Ectodermal cell (in vitro differentiated cells): Measurements from ENCODE around the gene CLRN3.

Experiments used
- H3K27ac ChIP-seq: 2 replicates; pipeline ENCODE4 v1.7.0; 2013; ENCODE audit warnings: mild to moderate bottlenecking, low read depth, low read length; ENCODE audit not compliant: insufficient read depth, poor library complexity, severe bottlenecking
- H3K27me3 ChIP-seq: 2 replicates; pipeline ENCODE4 v1.7.0; 2013; ENCODE audit warnings: mild to moderate bottlenecking, low read length; ENCODE audit not compliant: insufficient read depth, control insufficient read depth, poor library complexity, severe bottlenecking
- H3K36me3 ChIP-seq: one replicate; pipeline ENCODE4 v1.7.0; 2013; ENCODE audit warnings: low read length; ENCODE audit not compliant: control insufficient read depth, insufficient read depth
- H3K4me1 ChIP-seq: one replicate; pipeline ENCODE4 v1.7.0; 2013; ENCODE audit warnings: low read length; ENCODE audit not compliant: control insufficient read depth, insufficient read depth
- H3K4me3 ChIP-seq: 2 replicates; pipeline ENCODE4 v1.7.0; 2013; ENCODE audit warnings: low read depth, low read length, control low read depth; ENCODE audit not compliant: insufficient read depth
- H3K9me3 ChIP-seq: 2 replicates; pipeline ENCODE4 v1.7.0; 2013; ENCODE audit warnings: mild to moderate bottlenecking, low read length, moderate library complexity; ENCODE audit not compliant: control insufficient read depth
- WGBS, 2 experiments: methylation state at CpG; one replicate each; pipeline ENCODE4 v1.1.7; 2013; ENCODE audit warnings: missing lambda C conversion rate in 2 of 2; 5-methylcytosine and 5-hydroxymethylcytosine counted together

Gene CLRN3

GRCh38 chr10:127928021-127928806 lies 35.5 kb upstream of the CLRN3 start:
- Histone ChIP-seq H3K4me1 (no peaks in the 10 kb centered on the region), H3K36me3 (no peaks in the 10 kb centered on the region), H3K9me3 (no peaks in the 10 kb centered on the region), H3K4me3 (no peak overlapping the region), H3K27ac (no peak overlapping the region), H3K27me3 (peaks cover 4% of the 10 kb centered on the region)
- WGBS, 2 experiments, result 90 to 93% methylated on average over 9 to 10 of the region's 10 CpGs

DNA sequence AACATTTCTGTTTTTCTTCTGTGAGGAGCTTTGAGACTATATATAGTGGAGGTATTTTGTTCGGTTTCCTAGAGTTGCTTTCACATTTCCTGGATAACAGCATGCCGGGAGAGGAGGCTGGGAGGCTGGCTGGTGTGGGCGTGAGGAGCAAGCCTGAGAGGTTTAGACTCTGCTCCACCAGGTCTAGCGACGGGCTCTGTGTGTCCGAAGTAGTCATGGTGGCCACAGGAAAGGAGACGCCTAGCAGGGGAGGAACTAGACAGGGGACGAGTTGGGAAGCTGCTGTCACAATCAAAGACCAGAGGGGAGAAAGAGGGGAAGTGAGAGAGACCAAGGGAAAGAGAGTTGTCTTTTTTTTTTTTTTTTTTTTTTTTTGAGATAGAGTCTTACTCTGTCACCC lies 33.7 kb upstream of the CLRN3 start:
- Histone ChIP-seq H3K9me3 (no peaks in the 10 kb centered on the region), H3K4me1 (no peaks in the 10 kb centered on the region), H3K27ac (no peak overlapping the region), H3K36me3 (no peaks in the 10 kb centered on the region), H3K27me3 (peaks cover 4% of the 10 kb centered on the region), H3K4me3 (no peak overlapping the region)
- WGBS, 2 experiments, result 93 to 94% methylated on average over 8 of the region's 8 CpGs

DNA sequence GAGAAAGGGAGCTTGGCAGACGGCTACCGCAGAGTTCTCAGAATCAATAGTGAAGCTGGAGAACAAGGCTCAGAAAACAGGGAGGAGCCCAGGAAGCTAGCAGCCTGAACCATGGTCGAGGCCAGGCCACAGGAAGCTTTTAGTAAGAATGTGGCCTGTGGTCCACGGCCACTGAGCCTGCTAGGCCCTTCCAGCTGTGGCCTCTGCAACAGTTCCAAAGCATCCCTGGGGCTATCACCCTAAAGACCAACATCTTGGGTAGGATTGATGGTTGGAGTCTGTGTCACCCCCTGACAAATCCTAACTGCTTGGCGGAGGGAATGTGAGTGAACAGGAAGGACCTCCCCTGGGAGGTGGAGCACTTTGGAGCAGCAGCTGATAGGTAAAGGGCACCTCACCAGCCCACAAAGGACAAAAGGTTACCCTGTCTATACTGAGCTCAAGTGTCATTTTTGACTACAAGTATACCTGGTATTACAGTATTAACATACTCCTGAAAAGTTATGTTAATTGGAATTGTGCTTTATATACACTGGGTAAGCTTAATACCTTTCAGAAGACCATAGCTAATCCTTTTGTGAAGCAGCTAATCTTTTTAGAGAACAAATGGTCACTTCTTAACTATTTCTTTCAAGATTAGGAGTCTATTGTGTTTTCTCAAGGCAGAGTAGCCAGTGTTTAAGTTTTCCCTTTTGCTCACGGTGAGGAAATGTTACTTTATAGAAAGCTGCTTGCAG lies 32.9 kb upstream of the CLRN3 start:
- no peak overlapping the region for H3K4me3 ChIP-seq
- H3K36me3 ChIP-seq, result no peaks in the 10 kb centered on the region
- no peaks in the 10 kb centered on the region for H3K9me3 ChIP-seq
- no peaks in the 10 kb centered on the region for H3K4me1 ChIP-seq
- H3K27me3 ChIP-seq, result peaks cover 4% of the 10 kb centered on the region
- WGBS, 2 experiments, result 74 to 78% methylated on average over 6 of the region's 6 CpGs
- peak overlapping the region; percentile 27 for H3K27ac ChIP-seq

- no peaks in the 10 kb centered on the region for H3K9me3 ChIP-seq
- WGBS, 2 experiments, result 92 to 94% methylated on average over 1 of the region's 1 CpG
- H3K4me1 ChIP-seq, result no peaks in the 10 kb centered on the region
- no peak overlapping the region for H3K27ac ChIP-seq
- H3K4me3 ChIP-seq, result no peak overlapping the region
- peaks cover 3% of the 10 kb centered on the region for H3K27me3 ChIP-seq
- H3K36me3 ChIP-seq, result no peaks in the 10 kb centered on the region
Measured at GRCh38 chr10:127923646-127924045, 30.9 kb upstream of the CLRN3 start.

GRCh38 chr10:127922675-127923366 lies 30.1 kb upstream of the CLRN3 start:
- no peaks in the 10 kb centered on the region for H3K4me1 ChIP-seq
- no peaks in the 10 kb centered on the region for H3K27me3 ChIP-seq
- H3K4me3 ChIP-seq, result no peak overlapping the region
- whole genome bisulfite sequencing, 2 experiments, result 93% methylated on average over 12 of the region's 12 CpGs
- no peaks in the 10 kb centered on the region for H3K9me3 ChIP-seq
- no peaks in the 10 kb centered on the region for H3K36me3 ChIP-seq
- H3K27ac ChIP-seq, result no peak overlapping the region

- no peak overlapping the region for H3K4me3 ChIP-seq
- H3K27ac ChIP-seq, result no peak overlapping the region
- no peaks in the 10 kb centered on the region for H3K36me3 ChIP-seq
- no peaks in the 10 kb centered on the region for H3K9me3 ChIP-seq
- WGBS, 2 experiments, result 96% methylated on average over 9 of the region's 9 CpGs
- no peaks in the 10 kb centered on the region for H3K4me1 ChIP-seq
- no peaks in the 10 kb centered on the region for H3K27me3 ChIP-seq
Measured at GRCh38 chr10:127922206-127922605, 29.5 kb upstream of the CLRN3 start.

DNA sequence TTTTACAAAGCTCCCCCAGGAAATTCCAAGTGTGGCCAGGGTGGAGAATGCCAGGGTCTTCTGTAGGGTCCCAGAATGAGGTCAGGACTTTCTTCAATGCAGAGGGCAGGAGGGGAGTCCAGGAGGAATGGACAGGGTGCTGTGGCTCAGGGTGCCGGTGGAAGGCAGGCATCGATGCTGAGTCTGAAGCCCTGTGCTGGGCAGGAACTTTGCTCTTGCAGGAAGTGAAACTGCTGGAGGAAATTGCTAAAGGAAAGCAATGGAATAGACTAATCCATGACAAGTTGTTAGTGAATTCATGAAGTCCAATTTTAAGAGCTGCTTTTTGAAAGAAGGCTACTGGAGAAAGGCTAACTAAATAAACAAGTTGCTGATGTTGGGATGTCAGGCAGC lies 29.0 kb upstream of the CLRN3 start:
- Histone ChIP-seq H3K4me1 (no peaks in the 10 kb centered on the region), H3K4me3 (no peak overlapping the region), H3K9me3 (no peaks in the 10 kb centered on the region), H3K27ac (no peak overlapping the region), H3K27me3 (no peaks in the 10 kb centered on the region), H3K36me3 (no peaks in the 10 kb centered on the region)
- WGBS, 2 experiments, result 95 to 98% methylated on average over 2 of the region's 2 CpGs

DNA sequence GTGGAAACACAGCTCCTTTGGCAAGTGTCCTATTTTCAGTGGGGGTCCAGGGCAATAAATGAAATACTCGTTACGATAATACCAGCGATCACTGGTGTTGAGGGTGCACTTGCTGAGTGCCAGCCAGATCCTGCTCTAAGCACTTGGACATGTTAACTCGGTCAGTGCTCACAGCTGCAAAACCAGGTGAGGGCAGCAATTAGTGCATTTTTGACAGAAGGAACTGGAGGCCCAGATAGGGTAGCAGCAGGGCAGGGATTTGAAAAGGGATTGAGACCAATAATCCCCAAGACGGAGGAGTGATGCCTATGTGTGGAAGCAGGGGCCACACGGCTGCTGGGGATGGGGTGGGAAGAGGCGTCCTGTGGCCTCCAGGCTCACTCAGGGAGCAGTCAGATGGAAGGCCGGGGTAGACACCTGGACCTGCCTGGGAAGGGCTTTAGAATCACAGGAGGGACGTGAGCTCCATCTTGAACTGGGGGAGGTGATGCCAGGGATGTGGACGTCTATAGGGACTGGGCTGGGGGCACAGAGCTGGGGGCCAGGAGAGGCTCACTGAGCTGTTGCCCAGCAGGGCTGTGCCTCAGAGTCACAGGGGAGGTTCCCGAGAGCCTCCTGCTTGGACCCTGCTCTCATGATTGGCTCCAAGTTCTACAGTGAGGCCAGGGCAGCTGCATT lies 28.5 kb upstream of the CLRN3 start:
- Histone ChIP-seq H3K4me3 (no peak overlapping the region), H3K36me3 (no peaks in the 10 kb centered on the region), H3K4me1 (no peaks in the 10 kb centered on the region), H3K27me3 (no peaks in the 10 kb centered on the region), H3K9me3 (no peaks in the 10 kb centered on the region), H3K27ac (no peak overlapping the region)
- 93 to 94% methylated on average over 11 of the region's 11 CpGs for WGBS, 2 experiments

GRCh38 chr10:127920306-127921074 lies 27.7 kb upstream of the CLRN3 start:
- Histone ChIP-seq H3K27me3 (no peaks in the 10 kb centered on the region), H3K9me3 (no peaks in the 10 kb centered on the region), H3K4me3 (no peak overlapping the region), H3K4me1 (no peaks in the 10 kb centered on the region), H3K36me3 (no peaks in the 10 kb centered on the region), H3K27ac (no peak overlapping the region)
- WGBS, 2 experiments, result 84 to 85% methylated on average over 11 of the region's 11 CpGs
